HG02678 (cell line): ENCODE measurements around the gene COPB1.

ENCODE experiments used
- ATAC-seq: cut with Tn5 transposase; IDR thresholded peaks from one replicate; pipeline ENCODE4 v1.9.1; 2021; ENCODE audit warnings: mild to moderate bottlenecking, moderate library complexity; ENCODE audit not compliant: unreplicated experiment

The COPB1 gene

DNA sequence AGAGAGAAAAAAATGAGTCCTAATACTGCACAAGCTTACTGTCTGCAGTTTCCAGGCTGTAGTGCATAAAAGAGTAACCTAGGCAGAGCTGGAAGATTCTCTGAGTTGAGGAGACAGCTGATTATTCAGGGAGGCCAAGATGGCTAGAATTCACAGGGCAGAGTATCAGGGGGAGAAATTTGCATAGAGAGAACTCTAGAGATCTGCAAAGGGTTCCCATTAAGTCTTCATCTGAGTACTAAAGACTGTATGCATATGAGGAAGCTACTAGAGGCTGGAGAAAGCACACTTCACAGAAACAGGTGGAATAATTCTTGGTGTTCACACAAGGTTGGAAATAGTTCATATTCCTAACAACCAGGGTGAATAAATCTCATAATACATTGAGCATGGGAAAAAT lies 74.0 kb downstream of the COPB1 start:
- ATAC-seq, result no peak

DNA sequence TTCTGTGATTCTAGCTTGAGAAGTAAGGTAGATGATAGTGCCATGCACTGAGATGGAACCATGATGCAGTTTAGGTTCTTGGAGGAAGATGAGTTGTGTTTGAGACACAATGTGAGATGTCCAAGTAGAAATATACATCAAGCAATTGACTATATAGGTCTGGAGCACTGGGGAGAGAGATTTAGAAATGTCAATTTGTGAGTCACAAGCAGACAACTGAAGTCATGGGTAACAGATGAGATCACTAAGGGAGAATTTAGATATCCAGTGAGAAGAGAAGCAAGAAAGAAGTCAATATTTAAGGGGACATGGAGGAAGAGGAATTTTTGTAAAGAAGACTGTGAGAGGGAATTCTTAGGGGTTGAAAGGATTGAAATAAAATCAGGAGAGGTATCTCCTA lies 75.5 kb downstream of the COPB1 start:
- ATAC-seq, result no peak

DNA sequence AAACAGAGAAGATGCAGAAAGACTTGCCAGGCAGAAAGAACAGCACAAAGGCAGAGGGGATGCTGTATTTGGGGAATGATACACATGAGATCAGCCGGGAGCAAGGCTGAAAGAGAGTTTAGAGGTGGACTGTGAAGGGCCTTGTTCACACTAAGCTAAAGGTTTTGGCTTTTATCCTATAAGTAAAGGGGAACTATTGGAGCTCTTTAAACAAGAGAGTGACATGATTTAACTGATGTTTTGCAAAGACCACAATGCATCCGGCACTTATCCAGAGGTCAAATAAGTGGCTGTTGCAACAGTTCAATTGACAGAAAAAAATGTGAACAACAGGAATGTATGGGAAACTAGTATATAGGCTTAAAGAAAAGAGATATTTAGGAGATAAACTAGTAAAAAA lies 76.0 kb downstream of the COPB1 start:
- ATAC-seq, result no peak

DNA sequence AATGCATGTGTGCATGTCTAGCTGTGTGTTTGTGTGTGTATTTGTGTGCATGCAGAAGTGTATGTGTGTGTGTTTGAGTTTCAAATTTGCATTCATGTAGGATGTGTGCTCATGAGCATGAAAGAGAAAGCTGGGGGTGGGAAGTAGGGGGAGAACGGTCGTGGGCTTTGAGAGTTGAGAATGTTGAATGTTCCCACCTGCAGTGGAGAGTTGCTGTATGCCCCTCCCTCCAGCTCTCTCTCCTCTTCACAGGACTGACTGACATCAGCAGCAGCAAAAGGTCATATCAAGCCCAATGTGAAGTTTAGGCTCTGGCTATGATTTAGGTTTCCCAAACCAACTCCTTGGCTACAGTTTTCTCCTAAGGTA lies 76.8 kb downstream of the COPB1 start:
- ATAC-seq, result no peak

DNA sequence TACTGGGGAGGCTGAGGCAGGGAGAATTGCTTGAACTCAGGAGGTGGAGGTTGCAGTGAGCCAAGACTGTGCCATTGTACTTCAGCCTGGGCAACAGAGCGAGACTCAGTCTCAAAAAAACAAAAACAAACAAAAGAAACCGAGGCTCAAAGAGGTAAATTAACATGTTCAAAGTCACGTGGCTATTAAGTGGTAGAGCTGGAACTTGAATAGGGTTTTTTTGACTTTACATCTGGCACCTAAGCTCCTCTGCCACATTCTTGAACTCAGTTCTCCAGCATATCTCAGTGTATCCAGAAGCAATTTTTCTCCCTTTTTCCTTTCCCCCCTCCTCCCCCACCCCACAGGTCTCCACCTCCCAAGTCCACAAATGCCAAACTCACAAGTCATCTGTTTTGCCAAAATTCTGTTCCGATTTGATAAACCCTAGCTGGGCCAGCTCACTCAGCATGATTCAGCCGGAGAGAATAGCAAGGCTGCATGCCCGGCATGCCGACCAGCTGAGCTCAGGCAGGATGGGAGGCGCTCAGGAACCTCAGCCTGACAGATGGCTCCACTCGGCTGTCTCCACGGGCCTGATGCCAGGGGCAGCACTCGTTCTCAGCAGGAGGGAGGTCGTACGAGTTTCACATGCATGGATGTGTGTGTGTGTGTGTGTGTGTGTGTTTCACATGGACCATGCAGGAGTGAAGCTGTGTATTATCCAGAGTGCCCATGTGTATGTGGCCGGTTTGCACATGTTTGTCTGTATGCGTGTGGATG lies 77.4 kb downstream of the COPB1 start:
- ATAC-seq, result no peak

DNA sequence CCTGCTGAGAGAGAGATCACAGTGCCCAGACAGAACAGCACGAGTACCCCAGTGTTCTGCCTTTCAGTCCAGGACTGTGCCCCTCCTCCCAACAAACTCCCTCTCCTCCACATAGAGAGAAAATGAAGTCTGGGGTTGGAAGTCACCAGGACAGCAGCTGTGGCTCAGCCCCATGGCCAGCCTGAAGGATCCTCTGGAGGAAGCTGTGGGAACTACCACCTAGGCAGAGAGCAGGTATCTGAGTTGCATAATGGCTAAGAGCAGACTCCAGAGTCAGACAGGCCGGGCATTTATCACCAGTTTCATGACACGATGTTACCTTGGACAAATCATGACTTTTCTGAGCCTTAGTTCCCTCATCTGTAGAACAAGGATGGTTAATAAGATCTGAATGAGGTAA lies 79.4 kb downstream of the COPB1 start:
- ATAC-seq, result no peak

DNA sequence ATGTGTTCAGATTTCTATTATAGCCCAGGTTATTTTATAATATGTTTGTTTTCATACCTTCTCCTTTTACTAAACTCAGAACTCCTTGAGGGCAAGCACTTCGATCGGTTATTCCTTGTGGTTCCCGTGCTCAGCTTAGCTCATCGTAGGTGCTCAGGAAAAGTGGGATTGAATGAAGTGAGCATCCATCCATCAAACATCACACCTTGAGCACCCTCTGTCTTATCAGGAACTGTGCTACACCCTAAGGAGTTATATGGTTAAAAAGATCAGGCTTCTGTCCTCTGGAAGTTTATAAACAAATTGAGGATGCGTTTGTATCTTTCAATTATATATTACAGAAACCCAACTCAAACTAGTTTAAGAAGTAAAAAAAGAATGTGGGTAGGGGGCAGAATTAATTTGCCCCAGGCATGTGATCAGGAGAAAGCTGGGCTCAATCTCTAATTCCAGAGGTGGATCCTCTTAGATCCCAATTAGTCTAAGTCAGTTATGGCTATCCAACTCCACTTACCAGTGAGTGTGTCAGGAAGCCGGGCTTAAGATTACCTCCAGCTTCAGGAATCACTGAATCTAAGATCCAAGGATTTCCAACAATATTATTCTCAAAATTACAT lies 80.7 kb downstream of the COPB1 start:
- no peak for ATAC-seq

DNA sequence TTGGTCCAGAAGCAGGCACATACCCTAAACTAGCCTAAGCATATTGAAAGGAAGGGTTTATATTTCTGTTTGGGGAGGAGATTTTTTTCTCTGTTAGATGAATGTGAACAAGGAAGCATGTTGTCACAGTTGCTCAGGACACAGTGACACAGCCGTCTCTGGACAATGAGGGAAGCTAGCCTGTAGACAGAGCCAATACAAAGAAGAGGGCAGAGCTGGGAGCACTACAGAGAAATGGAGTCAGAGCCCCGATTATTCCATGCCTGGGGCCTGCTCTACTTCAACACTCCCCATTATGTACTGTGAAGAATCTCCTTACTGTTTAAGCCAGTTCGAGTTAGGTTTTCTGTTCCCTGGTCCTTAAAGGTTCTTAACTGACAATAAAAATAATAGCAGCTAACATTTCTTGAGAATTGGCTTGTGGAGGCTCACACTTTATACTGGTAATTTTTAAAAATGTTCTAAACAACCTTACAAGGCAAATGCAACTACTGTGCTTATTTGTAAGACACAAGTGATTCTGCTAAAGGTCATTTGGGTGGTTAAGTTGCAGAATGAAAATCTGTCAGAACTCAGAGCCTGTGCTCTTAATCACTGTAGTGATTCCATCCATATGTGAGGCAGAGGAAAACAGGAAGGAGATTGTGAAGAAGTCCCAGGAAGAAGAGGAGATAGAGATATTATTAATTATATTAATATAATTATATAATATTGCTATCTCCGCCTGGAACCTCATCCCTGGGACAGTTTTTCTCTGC lies 81.8 kb downstream of the COPB1 start:
- ATAC-seq, result no peak

DNA sequence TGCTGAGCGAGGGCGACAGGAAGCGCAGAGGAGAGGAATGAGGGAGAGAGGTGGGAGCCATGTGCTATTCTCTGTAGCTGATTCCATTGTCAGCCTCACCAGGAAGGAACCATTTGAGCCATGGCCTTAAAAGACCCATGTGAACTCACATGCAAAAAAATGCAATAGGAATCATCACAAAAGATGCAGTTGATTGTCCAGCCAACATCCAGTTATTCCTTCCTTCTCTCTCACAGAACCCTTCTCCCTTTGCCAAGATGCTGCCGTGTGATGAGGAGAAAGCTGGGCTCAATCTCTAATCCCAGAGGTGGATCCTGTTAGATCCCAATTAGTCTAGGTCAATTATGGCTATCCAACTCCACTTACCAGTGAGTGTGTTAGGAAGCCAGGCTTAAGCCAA lies 82.4 kb downstream of the COPB1 start:
- ATAC-seq, result no peak

DNA sequence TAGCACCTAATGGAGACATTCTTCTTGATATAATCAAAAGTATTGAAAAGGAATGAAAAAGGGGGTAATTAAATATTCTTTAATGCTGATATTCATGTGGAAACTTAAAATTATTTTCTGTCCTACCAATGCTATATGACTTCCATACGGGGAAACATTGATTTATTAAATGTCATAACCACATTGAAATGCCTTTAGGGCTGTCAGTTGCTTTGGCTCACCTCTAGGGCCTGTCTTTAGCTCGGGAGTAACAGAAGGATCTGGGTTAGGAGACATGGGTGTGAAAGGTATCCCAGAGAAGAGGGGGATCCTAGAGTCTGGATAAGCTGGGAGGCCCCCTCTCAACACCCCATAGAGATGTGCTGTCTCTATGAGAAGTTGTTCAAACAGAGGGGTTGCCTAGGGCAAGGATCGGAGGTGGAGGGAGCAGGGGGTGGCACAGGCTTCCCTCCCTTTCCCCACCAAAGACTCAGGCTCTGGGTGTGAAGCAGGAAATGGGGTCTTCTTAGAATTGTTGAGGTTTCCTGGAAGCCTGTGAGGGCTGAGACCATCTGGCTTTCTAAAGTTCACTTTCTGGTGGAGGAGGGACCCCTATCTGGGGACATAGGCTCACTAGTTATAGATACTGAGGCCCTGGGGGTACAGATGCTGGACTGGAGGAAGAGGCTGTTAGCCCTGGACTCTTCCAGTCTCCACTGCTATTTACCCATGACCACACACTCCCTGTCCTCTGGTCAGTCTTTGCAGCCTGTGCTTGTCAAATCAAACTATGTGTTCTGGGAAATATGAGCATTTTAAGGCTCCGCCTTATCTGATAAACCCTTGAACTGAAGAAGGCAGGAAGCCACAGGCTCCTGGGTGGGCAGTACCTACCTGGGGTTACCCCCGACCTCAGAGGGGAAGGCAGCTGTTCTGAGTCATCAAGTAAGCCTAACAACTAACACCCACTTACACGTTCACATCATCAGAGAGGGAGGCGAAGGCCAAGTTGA lies 84.8 kb downstream of the COPB1 start:
- ATAC-seq, result peak; percentile 92

DNA sequence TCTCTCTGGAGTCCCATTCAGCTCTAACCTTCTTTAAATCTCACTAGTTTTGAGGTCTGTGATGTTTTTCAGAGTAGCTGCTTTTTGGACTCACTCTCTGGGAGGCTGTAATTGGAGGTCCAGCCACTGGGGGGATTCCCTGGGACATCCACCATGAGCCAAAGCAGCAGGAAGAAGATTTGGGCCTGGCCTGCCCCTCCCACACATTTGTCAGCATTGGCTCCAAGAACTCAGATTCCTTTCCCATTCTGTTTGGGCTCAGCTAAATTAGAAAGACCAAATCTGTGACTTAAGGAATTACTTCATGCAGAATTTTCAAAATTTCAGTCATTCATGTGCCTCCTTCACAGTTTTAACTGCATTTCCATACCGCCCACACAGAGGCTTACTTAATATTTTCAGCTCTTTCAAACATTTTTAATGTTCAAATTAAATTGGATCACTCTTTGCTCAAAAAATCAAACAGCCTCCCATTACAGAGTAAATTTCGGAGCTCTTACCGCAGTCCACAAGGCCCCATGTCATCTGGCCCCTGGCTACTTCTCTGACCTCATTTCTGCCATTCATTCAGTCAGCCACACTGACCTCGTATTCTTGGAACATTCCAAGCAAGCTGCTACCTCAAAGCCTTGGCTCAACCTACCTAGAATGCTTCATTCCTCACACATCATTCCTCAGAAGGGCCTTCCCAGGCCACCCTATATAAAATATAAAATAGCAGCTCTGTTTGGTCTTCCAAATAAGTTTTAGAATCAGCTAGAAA lies 86.1 kb downstream of the COPB1 start:
- ATAC-seq, result no peak

DNA sequence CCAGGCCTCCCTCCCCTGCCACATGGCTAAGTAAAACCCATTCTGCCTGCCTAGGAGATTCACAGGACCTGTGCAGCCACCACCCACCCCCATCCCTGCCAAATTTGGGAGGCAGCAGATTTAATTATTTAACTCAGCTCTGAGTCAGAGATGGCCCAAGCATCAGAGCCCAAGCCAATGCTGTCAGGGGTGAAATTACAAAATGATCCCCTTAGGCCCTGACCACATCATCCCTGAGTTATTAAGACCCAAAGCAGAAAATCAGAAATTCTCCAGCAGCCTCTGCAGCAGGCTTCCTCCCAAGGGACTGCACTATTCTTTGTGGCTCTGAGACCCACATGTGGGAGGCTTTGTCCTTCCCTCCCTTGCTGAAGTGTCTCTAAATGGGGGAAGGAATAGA lies 87.8 kb downstream of the COPB1 start:
- no peak for ATAC-seq

DNA sequence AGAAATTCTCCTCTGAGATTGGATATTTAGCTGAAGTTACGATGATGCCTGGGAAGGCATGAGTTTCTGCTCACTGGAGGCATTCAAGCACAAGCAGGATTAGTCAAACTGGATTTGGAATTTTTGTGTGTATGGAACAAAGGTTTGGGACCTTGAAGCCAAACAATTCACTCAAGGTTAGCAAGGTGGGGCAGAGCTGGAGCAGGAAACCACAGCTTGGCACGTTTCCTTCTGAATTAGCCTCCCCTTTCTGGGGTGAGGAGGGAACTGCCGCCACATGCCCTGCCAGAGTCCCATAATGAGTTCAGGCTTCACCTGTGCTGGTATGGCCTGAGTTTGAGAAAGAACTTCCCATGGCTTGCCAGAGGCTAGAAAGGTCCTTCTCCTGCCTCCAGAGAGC lies 89.7 kb downstream of the COPB1 start:
- ATAC-seq, result no peak

DNA sequence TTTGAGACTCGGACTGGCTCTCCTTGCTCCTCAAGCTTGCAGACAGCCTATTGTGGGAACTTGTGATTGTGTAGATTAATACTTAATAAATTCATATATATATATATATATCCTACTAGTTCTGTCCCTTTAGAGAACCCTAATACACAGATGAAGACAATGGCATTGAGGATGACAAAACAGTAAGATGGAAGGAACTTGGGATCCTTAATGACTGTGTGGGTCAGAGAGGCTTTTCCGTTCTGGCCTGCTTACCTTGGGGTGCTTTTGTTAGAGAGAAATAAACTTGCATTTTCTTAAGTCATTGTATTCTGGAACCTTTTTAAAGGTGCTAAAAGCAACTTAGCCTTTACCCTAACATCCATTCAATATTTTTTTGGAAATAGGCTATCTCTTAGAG lies 91.0 kb downstream of the COPB1 start:
- no peak for ATAC-seq
